Naive thymus-derived CD4-positive, alpha-beta T cell (primary cell): ENCODE results near the gene VEZT. TPM values are rescaled to one million over a fixed set of nuclear protein-coding genes. Genes with fewer than 3 reads are reported as not detected.

Experiments
- ATAC-seq: fragments of 150-1000 bp; cut with Tn5 transposase; 2 replicates; pipeline ENCODE4 v1.10.0; 2021; ENCODE audit warnings: mild to moderate bottlenecking, moderate library complexity
- CTCF ChIA-PET: fragments of 350-600 bp; sonication (Branson Sonifier 250); formaldehyde crosslinking; loops from one replicate; lab custom pipeline; 2021; ENCODE audit warnings: antibody characterized with exemption; lab: Charles Lee
- POLR2A ChIA-PET: fragments of 350-600 bp; sonication (Branson Sonifier 250); formaldehyde crosslinking; loops from one replicate; lab custom pipeline; 2021; ENCODE audit warnings: antibody characterized with exemption, inconsistent platforms; lab: Charles Lee
- DNase-seq, 9 donors: peaks; one replicate each; pipeline versions ENCODE4 v3.0.0 to v3.0.0-alpha.2; 2020 to 2022; ENCODE audit warnings: mixed read lengths in 1 of 9
- H3K27ac ChIP-seq: one replicate; pipeline ENCODE4 v1.7.0; 2013; ENCODE audit warnings: mild to moderate bottlenecking, low read depth, low read length, moderate library complexity
- H3K27me3 ChIP-seq, 2 donors: one replicate each; pipeline ENCODE4 v1.7.0; 2013; ENCODE audit warnings: low read length in 2 of 2, mild to moderate bottlenecking in 2 of 2, moderate library complexity in 2 of 2; ENCODE audit not compliant: control insufficient read depth in 2 of 2, insufficient read depth in 2 of 2
- H3K36me3 ChIP-seq, 3 experiments: 1 replicate in 2 of 3; 2 replicates in 1 of 3; pipeline ENCODE4 v1.7.0; 2013; ENCODE audit warnings: low read length in 3 of 3, mild to moderate bottlenecking in 3 of 3, moderate library complexity in 1 of 3; ENCODE audit not compliant: insufficient read depth in 3 of 3, control insufficient read depth in 2 of 3
- H3K4me1 ChIP-seq, 2 donors: one replicate each; pipeline ENCODE4 v1.7.0; 2013; ENCODE audit warnings: low read length in 2 of 2, mild to moderate bottlenecking in 2 of 2, moderate library complexity in 1 of 2; ENCODE audit not compliant: control insufficient read depth in 2 of 2, insufficient read depth in 2 of 2
- H3K4me3 ChIP-seq: 2 replicates; pipeline ENCODE4 v1.7.0; 2013; ENCODE audit warnings: mild to moderate bottlenecking, low read length
- H3K9me3 ChIP-seq, 3 experiments: 1 replicate in 2 of 3; 2 replicates in 1 of 3; pipeline ENCODE4 v1.7.0; 2013; ENCODE audit warnings: low read length in 3 of 3; ENCODE audit not compliant: control insufficient read depth in 2 of 3
- H3K27ac Mint-ChIP-seq, 9 donors: one replicate each; pipeline ENCODE4 v1.8.0; 2020 to 2022; ENCODE audit warnings: mixed read lengths in 9 of 9, mild to moderate bottlenecking in 8 of 9, moderate library complexity in 5 of 9, inconsistent platforms in 2 of 9
- H3K27me3 Mint-ChIP-seq, 5 donors: one replicate each; pipeline ENCODE4 v1.8.0; 2021 to 2022; ENCODE audit warnings: mixed read lengths in 5 of 5, mild to moderate bottlenecking in 1 of 5
- H3K36me3 Mint-ChIP-seq, 5 donors: one replicate each; pipeline ENCODE4 v1.8.0; 2020 to 2022; ENCODE audit warnings: mixed read lengths in 5 of 5, mild to moderate bottlenecking in 3 of 5, inconsistent platforms in 1 of 5
- H3K4me1 Mint-ChIP-seq, 7 donors: one replicate each; pipeline ENCODE4 v1.8.0; 2020 to 2022; ENCODE audit warnings: mixed read lengths in 7 of 7, mild to moderate bottlenecking in 3 of 7, inconsistent platforms in 1 of 7
- H3K4me3 Mint-ChIP-seq, 10 donors: one replicate each; pipeline ENCODE4 v1.8.0; 2020 to 2022; ENCODE audit warnings: mild to moderate bottlenecking in 10 of 10, mixed read lengths in 10 of 10, moderate library complexity in 6 of 10, inconsistent platforms in 2 of 10
- H3K9me3 Mint-ChIP-seq, 11 donors: one replicate each; pipeline ENCODE4 v1.8.0; 2020 to 2022; ENCODE audit warnings: mixed read lengths in 11 of 11, mild to moderate bottlenecking in 4 of 11, inconsistent platforms in 1 of 11, moderate library complexity in 1 of 11
- intact Hi-C, 2 donors: fragments of 100-400 bp; cut with micrococcal nuclease; formaldehyde crosslinking; loops; one replicate each; pipeline ENCODE4 v1.15.1; 2023
- polyA plus RNA-seq, 2 donors: library from polyadenylated mRNA; unstranded; fragments of 300-500 nt; fragmentation: Illumina TruSeq; gene quantifications; one replicate each; pipeline ENCODE4 v1.2.3, GENCODE V29; 2021
- total RNA-seq, 6 experiments: library from RNA in 5 of 6; stranded (reverse) in 5 of 6; gene quantifications; 1 replicate in 5 of 6; 2 replicates in 1 of 6; pipeline ENCODE4 v1.2.3 and lab custom pipeline; 2021 to 2026

Gene VEZT, protein sequence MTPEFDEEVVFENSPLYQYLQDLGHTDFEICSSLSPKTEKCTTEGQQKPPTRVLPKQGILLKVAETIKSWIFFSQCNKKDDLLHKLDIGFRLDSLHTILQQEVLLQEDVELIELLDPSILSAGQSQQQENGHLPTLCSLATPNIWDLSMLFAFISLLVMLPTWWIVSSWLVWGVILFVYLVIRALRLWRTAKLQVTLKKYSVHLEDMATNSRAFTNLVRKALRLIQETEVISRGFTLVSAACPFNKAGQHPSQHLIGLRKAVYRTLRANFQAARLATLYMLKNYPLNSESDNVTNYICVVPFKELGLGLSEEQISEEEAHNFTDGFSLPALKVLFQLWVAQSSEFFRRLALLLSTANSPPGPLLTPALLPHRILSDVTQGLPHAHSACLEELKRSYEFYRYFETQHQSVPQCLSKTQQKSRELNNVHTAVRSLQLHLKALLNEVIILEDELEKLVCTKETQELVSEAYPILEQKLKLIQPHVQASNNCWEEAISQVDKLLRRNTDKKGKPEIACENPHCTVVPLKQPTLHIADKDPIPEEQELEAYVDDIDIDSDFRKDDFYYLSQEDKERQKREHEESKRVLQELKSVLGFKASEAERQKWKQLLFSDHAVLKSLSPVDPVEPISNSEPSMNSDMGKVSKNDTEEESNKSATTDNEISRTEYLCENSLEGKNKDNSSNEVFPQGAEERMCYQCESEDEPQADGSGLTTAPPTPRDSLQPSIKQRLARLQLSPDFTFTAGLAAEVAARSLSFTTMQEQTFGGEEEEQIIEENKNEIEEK
- total RNA-seq (10 to 100 TPM; 37.2 to 48.8 (median 44.2) TPM), polyA plus RNA-seq (10 to 100 TPM; 23.2 to 26.9 TPM), total RNA-seq (lab: John Stamatoyannopoulos, UW) (62.1 reads per million, percentile 75 among the genes with 10 or more reads in this experiment)

DNA sequence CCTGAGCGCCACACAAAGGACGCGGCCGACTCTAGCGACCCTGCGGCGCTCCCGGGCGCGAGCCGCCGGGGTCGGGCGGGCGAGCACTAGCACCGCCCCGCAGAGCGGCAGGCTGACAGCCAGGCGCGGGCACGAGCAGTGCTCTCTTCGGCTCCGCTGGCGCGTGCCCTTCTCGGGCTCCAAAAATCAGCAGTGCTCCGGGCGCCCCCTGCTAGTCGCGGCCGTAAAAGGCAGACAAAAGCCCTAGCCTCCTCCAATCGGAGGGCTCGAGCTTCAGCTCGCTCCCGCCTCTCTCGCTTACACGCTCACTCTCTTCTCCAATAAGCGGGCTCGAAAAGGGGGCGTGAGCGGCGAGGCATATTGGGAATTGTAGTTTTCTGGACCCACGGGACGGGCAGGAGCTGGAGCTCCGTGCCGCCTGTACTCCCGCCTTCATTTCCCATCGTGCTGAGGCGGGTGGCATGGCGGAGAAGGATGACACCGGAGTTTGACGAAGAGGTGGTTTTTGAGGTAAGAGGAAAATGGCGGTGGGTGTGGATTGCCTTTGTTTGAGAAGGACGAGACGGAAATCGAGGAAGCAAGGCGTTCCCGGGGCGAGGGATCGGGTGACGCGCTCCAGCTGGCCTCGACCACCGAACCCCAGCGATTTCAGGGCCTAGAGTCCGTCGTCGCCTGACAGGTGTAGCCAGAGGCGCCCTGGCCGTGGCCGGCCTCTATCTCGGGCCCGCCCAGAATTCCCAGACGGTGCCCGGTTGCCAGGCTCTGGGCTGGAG is at the start of gene VEZT, which contains the start of gene FGD6:
TSS of gene VEZT (plus strand) at position 431 of the 773 bp plus-strand sequence. CDS start at position 475, 44 bp downstream.
TSS of gene FGD6 (minus strand) at position 91 of the 773 bp plus-strand sequence. CDS start 227 bp downstream, outside the sequence.
- intact Hi-C loops, result loop anchor here (1.0 to 10.0 kb wide), 28 partner anchors 100 to 1776 kb away; partner anchors contain the start of genes METAP2 (in 2 of the 2), NDUFA12 (in 2 of the 2), NR2C1 (in 2 of the 2) and SNRPF (in 2 of the 2)
- Histone ChIP-seq H3K4me3 (peak within 1 kb of the TSS; percentile 87), H3K9me3 (no peaks in the 10 kb centered on the region), H3K36me3 (peaks cover 0 to 5% (median 0%) of the 10 kb centered on the region in 3 experiments), H3K4me1 (peaks cover 0 to 8% of the 10 kb centered on the region in 2 donors), H3K27me3 (no peaks in the 10 kb centered on the region), H3K27ac (peak within 1 kb of the TSS; percentile 94)
- H3K27ac Mint-ChIP-seq, result peak within 1 kb of the TSS; percentile 86 to 97 (median 95)
- H3K9me3 Mint-ChIP-seq, result peaks cover 0 to 2% (median 0%) of the 10 kb centered on the region in 11 donors
- peaks cover 0 to 20% (median 7%) of the 10 kb centered on the region in 5 donors for H3K27me3 Mint-ChIP-seq
- peak within 1 kb of the TSS; percentile 88 to 100 (median 96) for H3K4me3 Mint-ChIP-seq
- peaks cover 25 to 53% (median 45%) of the 10 kb centered on the region in 7 donors for H3K4me1 Mint-ChIP-seq
- POLR2A ChIA-PET, result interaction anchor here (0.5 to 2.7 kb wide), 10 partner anchors 8 to 1541 kb away, joined by 3 to 25 read pairs (median 4); partner anchors contain the start of genes CCDC38, CRADD, METAP2 and NR2C1
- DNase-seq, result peak; percentile 90 to 99 (median 98)
- H3K36me3 Mint-ChIP-seq, result peaks cover 0 to 4% (median 3%) of the 10 kb centered on the region in 5 donors
- CTCF ChIA-PET, result interaction anchor here (0.5 to 1.1 kb wide), 5 partner anchors 16 to 509 kb away, joined by 3 to 7 read pairs (median 3); partner anchors contain the start of gene METAP2
- ATAC-seq, result peak; percentile 94

- Histone ChIP-seq H3K4me1 (no peaks in the 10 kb centered on the region), H3K27me3 (no peaks in the 10 kb centered on the region), H3K9me3 (no peaks in the 10 kb centered on the region), H3K36me3 (no peaks in the 10 kb centered on the region), H3K27ac (no peak overlapping the region), H3K4me3 (no peak overlapping the region)
- H3K36me3 Mint-ChIP-seq, result peaks cover 0 to 7% (median 0%) of the 10 kb centered on the region in 5 donors
- no peaks in the 10 kb centered on the region for H3K4me1 Mint-ChIP-seq
- DNase-seq (no peak), ATAC-seq (no peak)
- intact Hi-C loops, result no loop called here
- H3K27me3 Mint-ChIP-seq, result peaks cover 0 to 6% (median 0%) of the 10 kb centered on the region in 5 donors
- no peak overlapping the region for H3K27ac Mint-ChIP-seq
- no peaks in the 10 kb centered on the region for H3K9me3 Mint-ChIP-seq
- CTCF ChIA-PET, result no interaction called here
- H3K4me3 Mint-ChIP-seq, result no peak overlapping the region
- POLR2A ChIA-PET, result no interaction called here
Observed at GRCh38 chr12:95168746-95169145, 48.9 kb upstream of the VEZT start.

- H3K4me3 Mint-ChIP-seq, result no peak overlapping the region
- H3K4me1 Mint-ChIP-seq, result no peaks in the 10 kb centered on the region
- Histone ChIP-seq H3K27ac (no peak overlapping the region), H3K4me3 (no peak overlapping the region), H3K36me3 (no peaks in the 10 kb centered on the region), H3K27me3 (no peaks in the 10 kb centered on the region), H3K4me1 (no peaks in the 10 kb centered on the region), H3K9me3 (no peaks in the 10 kb centered on the region)
- peaks cover 0 to 6% (median 0%) of the 10 kb centered on the region in 5 donors for H3K27me3 Mint-ChIP-seq
- H3K27ac Mint-ChIP-seq, result no peak overlapping the region
- DNase-seq, result no peak
- H3K9me3 Mint-ChIP-seq, result no peaks in the 10 kb centered on the region
- intact Hi-C loops, result no loop called here
- no peak for ATAC-seq
- POLR2A ChIA-PET, result no interaction called here
- CTCF ChIA-PET, result no interaction called here
- H3K36me3 Mint-ChIP-seq, result peaks cover 0 to 7% (median 0%) of the 10 kb centered on the region in 5 donors
Observed at GRCh38 chr12:95169368-95169767, 48.2 kb upstream of the VEZT start.

- POLR2A ChIA-PET, result interaction anchor here (0.6 kb wide), 1 partner anchor 139 kb away, joined by 3 read pairs; no protein-coding TSS in a partner anchor
- peaks cover 0 to 7% (median 0%) of the 10 kb centered on the region in 5 donors for H3K36me3 Mint-ChIP-seq
- no peak overlapping the region for H3K4me3 Mint-ChIP-seq
- no peak for DNase-seq
- H3K9me3 Mint-ChIP-seq, result no peaks in the 10 kb centered on the region
- H3K27ac Mint-ChIP-seq, result no peak overlapping the region
- H3K4me1 ChIP-seq, result no peaks in the 10 kb centered on the region
- no peak overlapping the region for H3K27ac ChIP-seq
- H3K4me1 Mint-ChIP-seq, result no peaks in the 10 kb centered on the region
- H3K4me3 ChIP-seq, result no peak overlapping the region
- peaks cover 0 to 3% (median 0%) of the 10 kb centered on the region in 5 donors for H3K27me3 Mint-ChIP-seq
- no peaks in the 10 kb centered on the region for H3K36me3 ChIP-seq
- ATAC-seq, result peak; percentile 26
- CTCF ChIA-PET, result no interaction called here
- intact Hi-C loops, result no loop called here
- no peaks in the 10 kb centered on the region for H3K9me3 ChIP-seq
- no peaks in the 10 kb centered on the region for H3K27me3 ChIP-seq
Observed at GRCh38 chr12:95173392-95174251, 44.0 kb upstream of the VEZT start.

- Mint-ChIP-seq H3K27ac (no peak overlapping the region), H3K4me1 (no peaks in the 10 kb centered on the region), H3K4me3 (no peak overlapping the region), H3K27me3 (peaks cover 0 to 3% (median 0%) of the 10 kb centered on the region in 5 donors), H3K9me3 (no peaks in the 10 kb centered on the region), H3K36me3 (peaks cover 0 to 3% (median 0%) of the 10 kb centered on the region in 5 donors)
- Histone ChIP-seq H3K27me3 (no peaks in the 10 kb centered on the region), H3K9me3 (no peaks in the 10 kb centered on the region), H3K4me1 (no peaks in the 10 kb centered on the region), H3K27ac (no peak overlapping the region), H3K4me3 (no peak overlapping the region), H3K36me3 (no peaks in the 10 kb centered on the region)
- intact Hi-C loops, result no loop called here
- ChIA-PET POLR2A (no interaction called here), CTCF (no interaction called here)
- DNase-seq (no peak), ATAC-seq (no peak)
Observed at GRCh38 chr12:95177201-95177768, 40.3 kb upstream of the VEZT start.
